Loucy (cell line): ENCODE results near the gene CELF4.

Experiments used
- EZH2phosphoT487 ChIP-seq: fragments of 200-600 bp; IDR thresholded peaks from 2 replicates; pipeline ENCODE4 v1.6.1; 2018; ENCODE audit warnings: antibody characterized with exemption, mild to moderate bottlenecking, moderate library complexity, borderline replicate concordance
- TF ChIP-seq, protein P1 (sequence below): fragments of 200-600 bp; sonication (generic); conservative IDR thresholded peaks from 2 replicates; pipeline ENCODE4 v1.5.1; 2014; ENCODE audit warnings: mild to moderate bottlenecking, antibody characterized with exemption, low read length

DNA sequence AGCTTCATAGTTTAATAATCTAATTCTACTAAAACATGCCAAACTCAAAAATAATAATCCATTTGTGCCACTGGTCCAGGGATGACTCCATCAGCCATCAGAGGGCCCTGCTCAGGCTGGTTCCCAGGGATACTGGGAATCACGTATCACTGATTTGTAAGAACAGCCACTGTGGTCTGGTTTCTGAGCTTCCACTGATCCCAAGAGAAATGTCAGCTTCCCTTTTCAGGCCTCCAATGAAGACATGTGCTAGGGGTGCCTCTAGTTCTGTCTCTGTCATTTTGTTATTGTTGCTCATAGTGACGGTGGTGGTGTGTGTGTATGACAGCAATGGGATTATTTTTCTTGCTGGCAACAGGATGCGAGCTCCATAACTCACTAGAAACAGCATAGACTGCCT, 83.2 kb downstream of the CELF4 start:
- TF ChIP-seq, protein P1, sequence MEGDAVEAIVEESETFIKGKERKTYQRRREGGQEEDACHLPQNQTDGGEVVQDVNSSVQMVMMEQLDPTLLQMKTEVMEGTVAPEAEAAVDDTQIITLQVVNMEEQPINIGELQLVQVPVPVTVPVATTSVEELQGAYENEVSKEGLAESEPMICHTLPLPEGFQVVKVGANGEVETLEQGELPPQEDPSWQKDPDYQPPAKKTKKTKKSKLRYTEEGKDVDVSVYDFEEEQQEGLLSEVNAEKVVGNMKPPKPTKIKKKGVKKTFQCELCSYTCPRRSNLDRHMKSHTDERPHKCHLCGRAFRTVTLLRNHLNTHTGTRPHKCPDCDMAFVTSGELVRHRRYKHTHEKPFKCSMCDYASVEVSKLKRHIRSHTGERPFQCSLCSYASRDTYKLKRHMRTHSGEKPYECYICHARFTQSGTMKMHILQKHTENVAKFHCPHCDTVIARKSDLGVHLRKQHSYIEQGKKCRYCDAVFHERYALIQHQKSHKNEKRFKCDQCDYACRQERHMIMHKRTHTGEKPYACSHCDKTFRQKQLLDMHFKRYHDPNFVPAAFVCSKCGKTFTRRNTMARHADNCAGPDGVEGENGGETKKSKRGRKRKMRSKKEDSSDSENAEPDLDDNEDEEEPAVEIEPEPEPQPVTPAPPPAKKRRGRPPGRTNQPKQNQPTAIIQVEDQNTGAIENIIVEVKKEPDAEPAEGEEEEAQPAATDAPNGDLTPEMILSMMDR, result no peak
- no peak for TF ChIP-seq EZH2phosphoT487
